Breast epithelium (tissue), 4 donors: ENCODE data around the gene UBA3. TPM values are rescaled to one million over a fixed set of nuclear protein-coding genes. Genes with fewer than 3 reads are reported as not detected.

Source experiments
- DNase-seq, 2 donors: peaks; one replicate each; pipeline ENCODE4 v3.0.0-alpha.2; 2019; ENCODE audit warnings: low spot score in 2 of 2
- H3K27ac ChIP-seq, 2 donors: fragments of 200-600 bp; sonication (generic) in 1 of 2; one replicate each; pipeline ENCODE4 v1.5.1; 2016 to 2019; ENCODE audit warnings: mild to moderate bottlenecking in 1 of 2
- H3K27me3 ChIP-seq, 2 donors: fragments of 200-600 bp; sonication (generic) in 1 of 2; one replicate each; pipeline versions ENCODE4 v1.5.1 to v1.6.0; 2017 to 2019; ENCODE audit warnings: control low read depth in 1 of 2, mild to moderate bottlenecking in 1 of 2
- H3K36me3 ChIP-seq: fragments of 200-600 bp; one replicate; pipeline ENCODE4 v1.5.1; 2019
- H3K4me1 ChIP-seq, 2 donors: fragments of 200-600 bp; sonication (generic); one replicate each; pipeline ENCODE4 v1.5.1; 2016 to 2019; ENCODE audit warnings: control low read depth in 1 of 2
- H3K4me3 ChIP-seq, 3 donors: fragments of 200-600 bp; sonication (generic); 1 replicate in 2 of 3; 2 replicates in 1 of 3; pipeline ENCODE4 v1.5.1; 2016 to 2019; ENCODE audit warnings: mild to moderate bottlenecking in 3 of 3, moderate library complexity in 2 of 3
- H3K9me3 ChIP-seq, 2 donors: fragments of 200-600 bp; sonication (generic) in 1 of 2; one replicate each; pipeline ENCODE4 v1.5.1; 2016 to 2019; ENCODE audit warnings: control low read depth in 1 of 2
- CTCF ChIP-seq, 3 donors: fragments of 450-650 bp; IDR thresholded peaks; one replicate each; pipeline ENCODE4 v1.5.1; 2016 to 2017; ENCODE audit warnings: antibody characterized with exemption in 3 of 3, mild to moderate bottlenecking in 3 of 3, moderate library complexity in 3 of 3
- POLR2A ChIP-seq: fragments of 450-650 bp; IDR thresholded peaks from one replicate; pipeline ENCODE4 v1.6.1; 2016; ENCODE audit warnings: antibody characterized with exemption, mild to moderate bottlenecking, moderate library complexity
- POLR2AphosphoS5 ChIP-seq, 3 donors: sonication (generic); formaldehyde crosslinking; IDR thresholded peaks; one replicate each; pipeline ENCODE4 v1.6.1; 2017; ENCODE audit warnings: antibody characterized with exemption in 3 of 3
- intact Hi-C: fragments of 100-400 bp; cut with DNase I; formaldehyde crosslinking; loops from one replicate; pipeline ENCODE4 v1.15.1; 2023; ENCODE audit warnings: low total_unique reads
- total RNA-seq, 3 donors: library from RNA; depleted of rRNA; stranded (reverse); fragments of >200 nt; gene quantifications; one replicate each; pipeline ENCODE4 v1.1.0, GENCODE V29; 2016

The UBA3 gene
- total RNA-seq, 3 donors from 2014 or later: 49.4 to 88.4 (median 69.2) TPM

- Histone ChIP-seq H3K27me3 (no peaks in the 10 kb centered on the region), H3K27ac (peak within 1 kb of the TSS; percentile 92 to 96), H3K9me3 (no peaks in the 10 kb centered on the region), H3K4me3 (peak within 1 kb of the TSS; percentile 91 to 94 (median 94)), H3K4me1 (peaks cover 0 to 26% of the 10 kb centered on the region in 2 donors), H3K36me3 (no peaks in the 10 kb centered on the region)
- TF ChIP-seq POLR2AphosphoS5 (IDR thresholded peaks at IDR 0.05) (peak; percentile 52 to 76 (median 56)), CTCF (IDR thresholded peaks at IDR 0.05) (no peak), POLR2A (no peak)
- intact Hi-C loops: no loop called here
- peak; percentile 89 to 92 for DNase-seq
Observed at GRCh38 chr3:69084326-69085167, 4.4 kb upstream of the UBA3 start, which contains the start of gene ARL6IP5. ARL6IP5 (plus strand) TSS chr3:69084937; CDS start chr3:69085048, 111 bp downstream.

GRCh38 chr3:69082805-69083204 lies 2.6 kb upstream of the UBA3 start:
- intact Hi-C loops: no loop called here

GRCh38 chr3:69082361-69082760 lies 2.2 kb upstream of the UBA3 start:
- DNase-seq: no peak
- no peaks in the 10 kb centered on the region for H3K9me3 ChIP-seq
- no peak overlapping the region for H3K4me3 ChIP-seq
- H3K27me3 ChIP-seq: no peaks in the 10 kb centered on the region
- peak overlapping the region; percentile 34 to 68 for H3K27ac ChIP-seq
- no peaks in the 10 kb centered on the region for H3K36me3 ChIP-seq
- peaks cover 0 to 13% of the 10 kb centered on the region in 2 donors for H3K4me1 ChIP-seq
- intact Hi-C loops: no loop called here
- TF ChIP-seq CTCF (IDR thresholded peaks at IDR 0.05) (no peak), POLR2A (no peak)

More at GRCh38 chr3:69082805-69083204, 2.6 kb upstream of the UBA3 start:
- DNase-seq: no peak
- TF ChIP-seq POLR2AphosphoS5 (IDR thresholded peaks at IDR 0.05) (no peak), POLR2A (no peak), CTCF (IDR thresholded peaks at IDR 0.05) (no peak)
- Histone ChIP-seq H3K9me3 (no peaks in the 10 kb centered on the region), H3K4me1 (peaks cover 0 to 17% of the 10 kb centered on the region in 2 donors), H3K36me3 (no peaks in the 10 kb centered on the region), H3K4me3 (no peak overlapping the region), H3K27me3 (no peaks in the 10 kb centered on the region), H3K27ac (peak overlapping the region; percentile 34 to 68)

- no peak for DNase-seq
- Histone ChIP-seq H3K27me3 (no peaks in the 10 kb centered on the region), H3K9me3 (no peaks in the 10 kb centered on the region), H3K4me3 (no peak overlapping the region), H3K36me3 (no peaks in the 10 kb centered on the region), H3K4me1 (peaks cover 0 to 7% of the 10 kb centered on the region in 2 donors), H3K27ac (peak overlapping the region; percentile 7 to 34)
- intact Hi-C loops: no loop called here
- TF ChIP-seq CTCF (IDR thresholded peaks at IDR 0.05): no peak
- no peak for TF ChIP-seq POLR2AphosphoS5 (IDR thresholded peaks at IDR 0.05)
- no peak for TF ChIP-seq POLR2A
Observed at GRCh38 chr3:69081583-69082262, 1.6 kb upstream of the UBA3 start.
